Suppressor macrophage (primary cell): ENCODE data around the gene LCE2A.
A peak's percentile ranks its signal among the peaks of the same experiment; 100 is the strongest.
"Not testable (repeated sequence)": the region's sequence is repeated elsewhere in the genome, so short reads cannot be mapped to it uniquely, and the experiment has no call there.

Source experiments
- DNase-seq, 4 experiments: peaks; one replicate each; pipeline ENCODE4 v3.0.0-alpha.2; 2020 to 2022
- total RNA-seq, 17 experiments: gene quantifications; one replicate each; lab custom pipeline; 2026; ENCODE audit warnings: mixed read lengths in 6 of 17, inconsistent platforms in 3 of 17; lab: John Stamatoyannopoulos, UW

The LCE2A gene, protein sequence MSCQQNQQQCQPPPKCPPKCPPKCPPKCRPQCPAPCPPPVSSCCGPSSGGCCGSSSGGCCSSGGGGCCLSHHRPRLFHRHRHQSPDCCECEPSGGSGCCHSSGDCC
- total RNA-seq = 0 reads per million in 17 experiments

DNA sequence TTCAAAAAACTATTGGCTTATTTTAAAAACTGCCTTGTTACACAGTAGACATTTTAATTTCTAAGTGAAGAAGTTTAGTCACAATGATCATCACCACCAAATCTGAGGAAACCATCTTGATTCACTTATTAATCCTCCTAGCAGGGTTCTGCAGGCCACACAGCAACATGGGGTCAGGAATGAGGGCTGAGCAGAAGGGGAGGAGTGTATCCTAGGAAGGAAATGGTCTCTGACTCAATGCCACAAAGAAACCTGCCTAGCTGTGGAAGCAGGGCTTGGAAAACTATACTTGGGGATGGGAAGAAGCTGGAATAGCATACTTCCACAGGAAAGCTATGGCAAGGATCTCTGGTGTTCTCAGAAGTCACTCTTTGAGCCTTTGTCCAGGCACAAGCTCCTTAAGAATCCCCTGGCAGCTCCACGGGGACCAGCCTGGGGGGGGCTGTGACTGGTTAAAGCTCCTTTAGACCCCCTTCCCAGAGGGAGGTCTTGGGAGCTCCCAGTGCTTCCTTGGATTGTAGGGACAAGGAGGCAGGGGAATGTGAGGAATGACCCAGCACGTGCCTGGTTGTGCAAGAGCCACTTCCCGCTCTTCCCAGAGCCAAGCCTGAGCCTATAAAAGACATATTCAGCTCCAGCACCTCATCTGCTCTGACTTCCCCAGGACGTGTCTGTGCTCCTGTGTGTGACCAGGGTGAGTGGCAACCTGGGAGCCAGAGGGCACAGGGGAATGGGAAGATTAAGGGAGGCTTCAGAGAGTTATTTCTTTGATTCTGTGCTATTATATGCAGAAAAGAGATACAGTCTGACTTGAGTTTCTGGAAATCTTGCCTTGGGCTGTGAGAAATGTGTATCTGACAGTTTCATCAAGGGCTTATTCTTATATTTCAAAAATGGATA, at the start of gene LCE2A:
Gene LCE2A (plus strand): TSS at position 645 of the 900 bp plus-strand sequence. CDS start 557 bp downstream, outside the sequence.
- DNase-seq = no peak

DNA sequence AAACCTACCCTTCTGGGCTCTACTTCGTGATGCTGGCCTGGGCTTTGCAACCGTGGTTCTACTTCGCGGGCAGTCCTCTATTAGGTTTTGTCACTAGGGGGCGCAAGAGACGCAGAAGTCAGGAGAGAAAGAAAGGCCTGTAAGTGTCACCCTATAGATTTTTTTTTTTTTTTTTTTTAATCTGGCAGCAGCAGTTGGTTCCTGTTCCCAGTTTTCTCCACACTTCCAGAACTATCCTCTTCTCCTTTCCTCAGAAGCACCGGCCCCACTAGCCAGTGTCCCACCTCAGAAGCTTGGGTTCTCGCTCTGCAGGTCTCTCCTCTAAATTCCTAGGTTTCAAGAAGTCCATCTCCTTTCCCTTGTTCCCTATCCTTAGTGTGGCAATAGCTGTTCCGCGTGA, 44.0 kb upstream of the LCE2A start:
- DNase-seq = peak; percentile 65 to 84 (median 81)

DNA sequence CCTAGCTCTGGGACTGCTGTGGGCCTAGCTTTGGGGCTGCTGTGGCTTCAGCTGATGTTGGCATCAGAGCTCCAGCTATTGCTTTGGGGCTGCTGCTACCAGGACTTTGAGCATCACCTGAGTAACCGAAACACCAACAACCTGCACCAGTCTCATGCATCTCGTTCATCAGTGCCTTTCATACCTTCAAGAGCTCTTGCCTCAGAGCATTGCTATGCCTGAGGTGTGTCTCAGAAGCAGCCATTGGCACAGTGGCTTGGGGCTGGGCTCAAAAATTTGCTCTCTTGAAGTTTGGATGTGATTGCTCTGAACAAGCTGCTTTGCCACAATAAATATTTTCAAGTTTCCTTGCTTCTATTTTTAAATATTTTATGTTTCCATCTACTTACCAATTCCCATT, 41.7 kb upstream of the LCE2A start:
- DNase-seq = no peak

DNA sequence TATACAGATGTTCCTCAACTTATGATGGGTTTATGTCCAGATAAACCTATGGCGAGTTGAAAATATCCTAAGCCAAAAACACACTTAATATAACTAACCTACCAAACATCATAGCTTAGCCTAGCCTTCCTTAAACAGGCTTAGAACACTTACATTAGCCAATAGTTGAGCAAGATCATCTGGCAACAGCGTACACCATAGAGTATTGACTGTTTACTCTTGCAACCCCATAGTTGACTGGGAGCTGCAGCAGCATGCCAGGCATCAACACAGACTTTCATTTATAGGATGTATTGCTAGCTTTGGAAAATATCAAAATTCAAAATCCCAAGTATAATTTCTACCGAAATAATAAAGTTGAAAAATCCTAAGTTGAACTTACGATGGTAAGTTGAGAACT, 40.5 kb upstream of the LCE2A start:
- no peak for DNase-seq

DNA sequence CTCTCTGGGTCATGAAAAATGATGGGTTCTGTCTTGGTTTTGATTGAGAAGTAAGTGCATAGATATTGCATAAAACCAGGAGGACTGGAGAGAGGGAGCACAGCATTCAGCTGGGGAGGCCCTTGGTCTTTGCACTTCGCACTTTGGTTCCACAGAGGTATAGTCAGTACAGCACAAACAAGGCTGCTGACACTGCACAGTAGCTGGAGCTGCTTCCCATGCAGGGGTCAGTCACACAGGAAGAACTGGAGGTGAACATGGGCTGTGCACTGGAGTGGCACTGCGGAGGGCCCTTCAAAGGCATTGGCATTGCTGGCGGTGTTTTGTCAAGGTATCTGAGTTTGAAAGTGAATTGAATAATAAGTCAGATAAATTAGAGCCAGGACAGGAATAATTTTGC, 39.5 kb upstream of the LCE2A start:
- no peak for DNase-seq

DNA sequence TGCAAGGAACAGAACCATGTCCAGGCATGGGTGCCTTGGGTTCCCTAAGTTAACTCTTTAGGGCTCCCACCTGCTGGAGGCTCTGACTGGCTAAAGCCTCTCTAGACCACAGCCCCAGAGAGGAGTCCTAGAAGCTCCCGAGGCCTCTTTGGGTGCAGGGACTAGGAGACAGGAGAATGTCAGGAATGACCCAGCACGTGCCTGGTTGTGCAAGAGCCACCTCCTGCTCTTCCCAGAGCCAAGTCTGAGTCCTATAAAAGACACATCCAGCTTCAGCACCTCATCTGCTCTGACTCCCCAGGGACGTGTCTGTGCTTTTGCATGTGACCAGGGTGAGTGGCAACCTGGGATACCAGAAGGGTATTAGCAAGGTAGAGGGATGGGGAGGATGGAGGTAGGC, 35.0 kb upstream of the LCE2A start, which contains the start of gene LCE2D:
Gene LCE2D (plus strand): TSS at position 283 of the 400 bp plus-strand sequence. CDS start 726 bp downstream, outside the sequence.
- no peak for DNase-seq

DNA sequence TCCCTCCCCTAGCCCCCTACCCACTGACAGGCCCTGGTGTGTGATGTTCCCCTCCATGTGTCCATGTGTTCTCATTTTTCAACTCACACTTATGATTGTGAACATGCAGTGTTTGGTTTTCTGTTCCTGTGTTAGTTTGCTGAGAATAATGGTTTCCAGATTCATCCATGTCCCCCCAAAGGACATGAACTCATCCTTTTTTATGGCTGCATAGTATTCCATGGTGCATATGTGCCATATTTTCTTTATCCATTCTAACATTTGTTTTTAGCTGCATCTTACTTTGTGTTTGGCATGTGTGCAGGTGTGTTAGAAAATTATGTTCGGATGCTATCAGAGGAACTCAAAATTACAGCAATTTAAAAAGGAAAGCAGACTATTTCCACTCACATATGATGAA, 32.0 kb upstream of the LCE2A start:
- not testable (repeated sequence) for DNase-seq

DNA sequence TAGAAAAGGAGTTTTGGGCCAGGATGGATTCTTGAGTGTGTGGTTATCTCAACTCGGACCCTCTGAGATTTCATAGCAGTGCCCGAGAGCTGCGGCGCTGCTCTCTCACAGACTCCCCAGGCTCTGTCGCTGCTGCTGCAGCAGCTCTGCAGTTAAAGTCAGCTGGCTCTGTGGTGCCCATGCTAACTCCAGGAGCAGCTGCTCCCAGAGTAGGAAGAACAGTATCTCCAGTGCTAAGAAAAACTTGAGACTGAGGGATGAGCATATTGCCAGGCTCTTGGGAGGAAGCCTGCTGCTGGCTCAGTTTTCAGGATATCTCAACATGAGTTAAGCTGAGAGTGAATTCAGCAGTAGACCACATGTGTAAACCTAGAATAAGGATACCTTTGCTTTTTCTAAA, 30.5 kb upstream of the LCE2A start:
- no peak for DNase-seq

DNA sequence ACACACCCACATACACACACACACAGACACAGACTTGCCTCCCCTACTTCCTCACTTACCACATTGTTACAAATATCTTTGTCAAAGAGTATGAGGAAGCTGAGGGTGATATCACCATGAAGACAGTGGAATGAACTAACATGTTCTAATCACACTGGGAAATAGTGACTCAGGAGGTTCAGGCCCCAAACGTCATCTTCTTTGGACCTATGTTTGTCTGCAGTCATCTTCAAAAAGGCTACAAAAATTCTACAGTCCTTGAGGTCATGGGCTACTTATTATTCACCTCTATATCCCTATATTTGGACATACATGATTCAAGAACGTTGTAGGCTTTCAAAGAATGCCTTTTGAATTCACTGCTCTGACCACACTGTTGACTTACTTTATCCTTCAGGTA, 25.1 kb upstream of the LCE2A start:
- peak in 3 of 4 experiments; percentile 2 to 10 (median 7) for DNase-seq

DNA sequence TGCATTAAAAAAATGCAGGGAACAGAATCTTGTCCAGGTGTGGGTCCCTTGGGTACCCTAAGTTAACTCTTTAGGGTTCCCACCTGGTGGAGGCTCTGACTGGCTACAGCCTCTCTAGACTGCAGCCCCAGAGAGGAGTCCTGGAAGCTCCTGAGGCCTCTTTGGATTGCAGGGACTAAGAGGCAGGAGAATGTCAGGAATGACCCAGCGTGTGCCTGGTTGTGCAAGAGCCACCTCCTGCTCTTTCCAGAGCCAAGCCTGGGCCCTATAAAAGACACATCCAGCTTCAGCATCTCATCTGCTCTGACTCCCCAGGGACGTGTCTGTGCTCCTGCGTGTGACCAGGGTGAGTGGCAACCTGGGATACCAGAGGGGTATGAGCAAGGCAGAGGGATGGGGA, 23.2 kb upstream of the LCE2A start, which contains the start of gene LCE2C:
Gene LCE2C (plus strand): TSS at position 297 of the 400 bp plus-strand sequence. CDS start 737 bp downstream, outside the sequence.
- not testable (repeated sequence) for DNase-seq

DNA sequence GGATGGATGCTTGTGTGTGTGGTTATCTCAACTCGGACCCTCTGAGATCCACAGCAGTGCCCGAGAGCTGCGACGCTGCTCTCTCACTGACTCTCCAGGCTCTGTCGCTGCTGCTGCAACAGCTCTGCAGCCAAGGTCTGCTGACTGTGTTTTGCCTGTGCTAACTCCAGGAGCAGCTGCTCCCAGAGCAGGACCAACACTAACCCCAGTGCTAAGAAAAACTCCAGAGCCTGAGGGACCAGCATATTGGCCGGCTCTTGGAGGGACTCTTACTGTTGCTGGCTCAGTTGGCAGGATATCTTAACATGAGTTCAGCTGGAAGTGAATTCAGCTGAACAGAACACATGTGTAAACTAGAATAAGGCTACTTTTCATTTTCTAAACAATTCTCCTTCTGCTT, 18.7 kb upstream of the LCE2A start:
- no peak for DNase-seq

DNA sequence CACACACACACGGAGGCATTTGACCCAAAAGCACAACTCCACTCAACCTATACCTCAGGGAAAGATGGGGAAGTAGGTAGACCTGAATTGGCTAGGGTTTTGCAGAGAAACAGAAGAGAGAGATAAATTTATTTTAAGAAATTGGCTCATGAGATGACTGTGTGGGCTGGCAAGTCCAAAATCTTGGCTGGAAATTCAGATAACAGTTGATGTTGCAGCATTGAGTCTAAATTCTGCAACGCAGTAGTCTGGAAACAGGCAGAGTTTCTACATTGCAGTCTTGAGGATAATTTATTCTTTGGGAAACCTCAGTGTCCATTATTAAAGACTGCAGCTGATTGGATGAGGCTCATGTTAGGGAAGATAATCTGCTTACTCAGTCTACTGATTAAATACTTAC, 16.5 kb upstream of the LCE2A start:
- DNase-seq = no peak

DNA sequence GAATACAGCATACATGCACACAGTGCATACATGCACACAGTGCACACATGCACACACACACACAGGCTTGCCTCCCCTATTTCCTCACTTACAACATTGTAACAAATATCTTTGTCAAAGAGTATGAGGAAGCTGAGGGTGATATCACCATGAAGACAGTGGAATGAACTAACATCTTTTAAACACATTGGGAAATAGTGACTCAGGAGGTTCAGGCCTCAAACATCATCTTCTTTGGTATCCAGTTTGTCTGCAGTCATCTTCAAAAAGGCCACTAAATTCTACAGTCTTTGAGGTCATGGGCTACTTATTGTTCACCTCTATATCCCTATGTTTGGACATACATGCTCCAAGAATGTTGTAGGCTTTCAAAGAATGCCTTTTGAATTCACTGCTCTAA, 14.3 kb upstream of the LCE2A start:
- peak in 2 of 4 experiments; percentile 2 to 10 for DNase-seq

DNA sequence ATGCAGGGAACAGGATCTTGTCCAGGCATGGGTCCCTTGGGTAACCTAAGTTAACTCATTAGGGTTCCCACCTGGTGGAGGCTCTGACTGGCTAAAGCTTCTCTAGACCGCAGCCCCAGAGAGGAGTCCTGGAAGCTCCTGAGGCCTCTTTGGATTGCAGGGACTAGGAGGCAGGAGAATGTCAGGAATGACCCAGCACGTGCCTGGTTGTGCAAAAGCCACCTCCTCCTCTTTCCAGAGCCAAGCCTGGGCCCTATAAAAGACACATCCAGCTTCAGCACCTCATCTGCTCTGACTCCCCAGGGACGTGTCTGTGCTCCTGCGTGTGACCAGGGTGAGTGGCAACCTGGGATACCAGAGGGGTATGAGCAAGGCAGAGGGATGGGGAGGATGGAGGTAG, 12.3 kb upstream of the LCE2A start, which contains the start of gene LCE2B:
Gene LCE2B (plus strand): TSS at position 301 of the 400 bp plus-strand sequence. CDS start 721 bp downstream, outside the sequence.
- not testable (repeated sequence) for DNase-seq

DNA sequence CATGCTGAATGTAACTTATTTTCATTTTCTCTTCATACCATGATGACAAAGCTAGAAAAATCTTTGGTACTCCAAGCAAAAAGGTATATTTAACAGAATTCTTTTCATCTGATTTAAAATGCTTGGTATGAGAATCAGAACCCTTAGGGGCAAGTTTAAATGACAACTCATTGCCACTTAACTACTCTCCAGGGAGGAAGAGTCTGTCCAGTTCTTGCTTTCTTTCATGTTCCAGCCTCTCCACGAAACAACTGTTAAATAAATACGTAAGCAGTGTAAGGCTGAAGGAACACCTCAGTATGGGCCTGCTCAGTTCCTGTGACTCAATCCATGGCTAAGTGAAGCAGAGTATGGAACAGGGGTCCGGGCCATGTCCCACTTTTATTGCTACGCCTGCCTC, 1.6 kb downstream of the LCE2A start:
- DNase-seq = no peak

DNA sequence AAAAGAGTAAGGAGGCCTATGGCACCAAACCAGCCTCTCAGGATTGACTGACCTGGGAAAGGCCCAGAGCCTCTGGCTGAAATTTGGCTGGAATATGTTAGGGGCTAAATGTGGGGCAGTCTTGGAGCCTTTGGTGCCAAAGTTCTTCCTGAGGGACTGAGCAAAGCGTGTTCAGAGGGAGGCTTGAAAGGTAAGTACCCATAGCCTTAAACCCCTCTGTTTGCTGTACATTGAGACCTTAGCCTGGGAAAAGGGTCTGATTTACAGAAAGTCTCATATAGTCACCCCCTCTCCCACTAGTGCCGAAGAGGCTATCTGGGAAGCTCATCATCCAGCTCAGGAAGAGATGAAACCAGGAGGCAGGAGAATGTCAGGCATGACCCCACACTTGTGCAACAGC, 9.7 kb downstream of the LCE2A start, which contains the start of gene LCE4A:
Gene LCE4A (plus strand): TSS at position 301 of the 400 bp plus-strand sequence. CDS start 916 bp downstream, outside the sequence.
- no peak for DNase-seq

DNA sequence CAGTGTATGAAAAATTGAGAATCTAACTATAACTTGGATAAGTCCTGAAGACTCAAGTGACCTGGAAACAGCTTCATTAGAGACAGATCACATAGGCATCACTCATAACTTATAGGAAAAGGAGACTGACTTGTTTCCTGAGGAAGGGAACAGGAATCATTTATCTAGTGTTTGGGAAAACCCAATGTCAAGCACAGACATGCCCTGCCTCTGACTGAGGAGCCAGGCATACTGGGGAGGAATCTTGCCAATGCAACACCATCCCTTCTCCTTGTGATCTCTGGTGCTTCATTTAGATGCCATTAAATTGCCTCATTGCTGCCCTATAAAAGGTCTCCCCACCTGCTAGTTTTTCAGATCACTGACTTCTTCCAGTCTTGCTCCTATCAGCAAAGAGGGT, 20.1 kb downstream of the LCE2A start:
- DNase-seq = no peak

DNA sequence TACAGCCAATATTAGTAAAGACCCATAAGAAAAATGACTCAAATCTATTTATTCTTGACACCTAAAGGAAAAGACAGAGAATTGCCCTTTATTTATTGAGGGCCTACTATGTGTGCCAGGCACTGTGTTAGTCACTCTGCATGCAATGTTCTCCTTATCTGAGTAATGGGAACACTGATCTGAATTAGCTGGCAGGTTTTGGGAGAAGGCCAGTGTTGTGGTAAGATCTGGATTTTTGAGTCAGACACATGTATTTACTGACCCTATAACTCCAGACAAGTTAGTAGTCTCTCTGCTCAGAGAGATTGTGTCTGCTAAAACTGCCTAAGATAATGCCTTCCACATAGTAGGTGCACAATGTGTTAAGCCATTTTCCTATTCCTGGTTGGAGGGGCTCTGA, 27.1 kb downstream of the LCE2A start:
- no peak for DNase-seq

DNA sequence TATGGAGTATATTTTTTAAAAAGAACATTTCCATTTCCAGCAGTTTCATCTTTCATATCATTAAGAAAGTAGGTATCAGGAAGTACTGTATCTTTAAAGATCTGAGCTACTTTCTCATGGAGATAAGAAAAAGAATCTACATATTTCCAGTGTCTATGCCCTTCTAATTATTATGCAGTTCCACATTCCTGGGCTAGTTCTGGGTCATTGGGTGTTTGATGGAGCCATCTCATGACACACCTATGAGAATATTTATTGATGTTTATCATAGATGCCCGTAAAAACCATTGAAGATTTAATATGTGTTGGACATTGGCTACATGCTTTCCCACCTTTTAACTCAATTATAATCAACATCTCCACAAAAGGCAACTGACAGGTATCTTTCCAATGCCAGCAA, 30.8 kb downstream of the LCE2A start:
- no peak for DNase-seq

DNA sequence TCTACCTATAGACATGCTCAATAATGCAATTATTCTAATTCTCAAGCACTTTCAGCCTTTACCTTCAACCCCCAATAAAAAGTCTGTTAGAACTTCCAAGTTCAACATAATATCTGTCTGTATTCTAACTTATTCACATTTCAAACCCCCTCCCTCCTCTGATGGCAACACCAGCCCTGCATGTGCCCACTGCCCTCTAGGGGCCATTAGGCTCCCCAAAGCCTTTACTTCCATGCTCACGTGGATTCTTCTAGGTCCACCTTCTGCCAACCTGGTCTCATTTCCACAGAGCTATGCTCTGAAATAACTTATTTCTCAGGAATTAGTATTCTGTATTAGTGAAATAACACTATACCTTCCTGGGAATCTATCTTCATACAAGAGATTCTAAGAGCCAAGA, 37.5 kb downstream of the LCE2A start:
- DNase-seq = no peak

DNA sequence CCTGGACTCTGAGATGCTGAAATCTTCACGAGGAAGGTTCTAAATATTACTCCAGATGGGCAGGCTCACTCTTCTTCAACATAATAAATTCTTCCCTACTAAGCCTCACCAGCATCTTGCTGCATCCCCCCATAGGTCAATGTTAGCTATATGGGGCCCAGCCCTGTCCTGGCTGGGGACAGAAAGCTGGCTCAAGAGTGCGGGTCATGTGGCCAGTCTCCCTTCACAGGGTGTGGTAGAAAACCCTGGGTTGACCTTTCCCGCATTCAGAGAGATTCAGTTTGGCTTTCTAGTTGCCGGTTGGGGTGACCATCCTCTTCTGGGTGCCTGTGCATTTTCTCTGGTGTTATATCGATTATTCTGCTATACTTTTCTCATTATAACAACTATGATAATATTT, 39.9 kb downstream of the LCE2A start:
- no peak for DNase-seq

DNA sequence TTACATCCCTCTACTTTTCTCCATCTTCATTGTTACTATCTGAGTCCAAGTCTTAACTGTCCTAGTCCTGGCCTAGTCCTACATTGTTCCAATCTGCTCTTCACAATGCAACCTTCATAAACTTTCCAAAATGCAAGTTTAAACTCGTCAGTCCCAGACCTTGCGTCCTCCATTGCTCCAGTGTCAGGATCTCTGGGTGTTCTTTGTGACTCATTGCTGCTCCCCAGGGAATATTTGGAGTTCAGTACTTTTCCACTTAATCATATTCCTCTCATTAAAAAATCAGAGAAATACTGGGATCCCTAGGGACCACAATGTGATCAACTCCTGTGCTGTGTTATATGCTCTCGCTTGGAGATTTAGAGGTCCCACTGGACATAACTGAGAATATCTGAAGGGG, 41.7 kb downstream of the LCE2A start:
- DNase-seq = no peak

DNA sequence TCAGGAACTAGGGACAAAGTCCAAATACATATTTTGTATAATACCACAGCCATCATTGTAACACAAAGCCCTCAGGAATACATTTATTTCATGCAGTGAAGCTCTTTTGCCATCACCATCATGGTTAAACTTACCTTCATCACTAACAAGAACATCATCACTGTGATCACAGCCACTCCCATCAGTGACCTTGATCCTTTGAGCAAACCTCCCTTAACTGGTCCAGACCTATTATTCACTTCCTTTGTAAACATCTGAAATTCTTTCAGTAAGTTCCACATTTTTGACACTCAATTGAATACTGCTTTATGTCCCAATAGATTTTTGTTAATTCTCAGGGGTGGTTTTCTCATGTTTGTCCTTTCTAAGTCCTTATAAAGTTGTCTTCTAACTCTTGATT, 43.5 kb downstream of the LCE2A start:
- no peak for DNase-seq
